PC-9 (cell line): ENCODE data around the gene TRH. TPM values are rescaled to one million over a fixed set of nuclear protein-coding genes. Genes with fewer than 3 reads are reported as not detected.

Experiments
- BruUV-seq: library from RNA; stranded (reverse); fragments of 400-500 nt; replicated peaks from 2 replicates; lab custom pipeline; 2021; lab: Mats Ljungman, UMichigan
- CTCF ChIA-PET: fragments of 300-600 bp; sonication (Branson Sonifier 250); formaldehyde crosslinking; loops from one replicate; lab custom pipeline; 2022; ENCODE audit warnings: antibody characterized with exemption; lab: Charles Lee
- POLR2A ChIA-PET: fragments of 300-600 bp; sonication (Branson Sonifier 250); formaldehyde crosslinking; loops from one replicate; lab custom pipeline; 2022; ENCODE audit warnings: antibody characterized with exemption; ENCODE audit not compliant: unreplicated experiment; lab: Charles Lee
- DNase-seq, 2 experiments: peaks; one replicate each; pipeline versions ENCODE4 v3.0.0 to v3.0.0-alpha.2; 2015 to 2022; ENCODE audit warnings: mixed read lengths in 1 of 2
- H2AFZ ChIP-seq: fragments of 200-600 bp; sonication (generic); 2 replicates; pipeline ENCODE4 v1.8.1; 2017; ENCODE audit warnings: antibody characterized with exemption
- H3F3A ChIP-seq: fragments of 200-600 bp; sonication (generic); 2 replicates; pipeline ENCODE4 v1.8.1; 2017; ENCODE audit warnings: antibody characterized with exemption, mild to moderate bottlenecking, low read depth; ENCODE audit not compliant: insufficient read depth
- H3K27ac ChIP-seq: fragments of 200-600 bp; sonication (generic); 2 replicates; pipeline ENCODE4 v1.6.1; 2016; ENCODE audit warnings: mixed run types
- H3K27me3 ChIP-seq: fragments of 200-600 bp; sonication (generic); 2 replicates; pipeline ENCODE4 v1.6.1; 2016; ENCODE audit warnings: low read depth, mixed run types; ENCODE audit not compliant: insufficient read depth
- H3K36me3 ChIP-seq: fragments of 200-600 bp; sonication (generic); 2 replicates; pipeline ENCODE4 v1.6.1; 2016; ENCODE audit warnings: low read depth, mixed run types
- H3K4me1 ChIP-seq: fragments of 200-600 bp; sonication (generic); replicated peaks from 2 replicates; pipeline ENCODE4 v1.6.1; 2016; ENCODE audit warnings: mixed run types; ENCODE audit not compliant: insufficient read depth
- H3K4me2 ChIP-seq: fragments of 200-600 bp; sonication (generic); 2 replicates; pipeline ENCODE4 v1.6.1; 2017; ENCODE audit warnings: mixed run types
- H3K4me3 ChIP-seq: fragments of 200-600 bp; sonication (generic); 2 replicates; pipeline ENCODE4 v1.6.1; 2016; ENCODE audit warnings: mixed run types
- H3K79me2 ChIP-seq: fragments of 200-600 bp; sonication (generic); 2 replicates; pipeline ENCODE4 v1.6.1; 2017; ENCODE audit warnings: low read depth, mixed run types
- H3K9me2 ChIP-seq: fragments of 200-600 bp; sonication (generic); 2 replicates; pipeline ENCODE4 v1.8.1; 2017; ENCODE audit warnings: mild to moderate bottlenecking; ENCODE audit not compliant: insufficient read depth
- H3K9me3 ChIP-seq: fragments of 200-600 bp; sonication (generic); 2 replicates; pipeline ENCODE4 v1.8.1; 2016; ENCODE audit warnings: low read depth; ENCODE audit not compliant: insufficient read depth
- H4K20me1 ChIP-seq: fragments of 200-600 bp; sonication (generic); 2 replicates; pipeline ENCODE4 v1.8.1; 2017; ENCODE audit not compliant: insufficient read depth
- EZH2 ChIP-seq: fragments of 200-600 bp; sonication (generic); IDR thresholded peaks from 2 replicates; pipeline ENCODE4 v1.8.0; 2017; ENCODE audit warnings: antibody characterized with exemption, low read depth
- intact Hi-C: fragments of 100-400 bp; cut with micrococcal nuclease; formaldehyde crosslinking; loops from one replicate; pipeline ENCODE4 v1.10.0; 2022; ENCODE audit not compliant: unreplicated experiment
- total RNA-seq: library from RNA; stranded (reverse); gene quantifications from 2 replicates; pipeline ENCODE4 v1.2.3, GENCODE V29; 2021
- TF ChIP-seq, protein P1 (sequence below): fragments of 200-600 bp; sonication (generic); conservative IDR thresholded peaks from 2 replicates; pipeline ENCODE4 v1.6.1; 2017; ENCODE audit warnings: mixed run types, antibody characterized with exemption, mild to moderate bottlenecking, moderate library complexity

The TRH gene
- total RNA-seq, 1 experiment from 2014 or later, result not detected

GRCh38 chr3:129933471-129933870 is 41.0 kb upstream of the TRH start:
- intact Hi-C loops, result no loop called here
- CTCF ChIA-PET, result interaction anchor here (1.0 to 1.3 kb wide), 3 partner anchors 104 to 444 kb away, joined by 3 to 5 read pairs (median 3); no protein-coding TSS in a partner anchor
- TF ChIP-seq, protein P1, sequence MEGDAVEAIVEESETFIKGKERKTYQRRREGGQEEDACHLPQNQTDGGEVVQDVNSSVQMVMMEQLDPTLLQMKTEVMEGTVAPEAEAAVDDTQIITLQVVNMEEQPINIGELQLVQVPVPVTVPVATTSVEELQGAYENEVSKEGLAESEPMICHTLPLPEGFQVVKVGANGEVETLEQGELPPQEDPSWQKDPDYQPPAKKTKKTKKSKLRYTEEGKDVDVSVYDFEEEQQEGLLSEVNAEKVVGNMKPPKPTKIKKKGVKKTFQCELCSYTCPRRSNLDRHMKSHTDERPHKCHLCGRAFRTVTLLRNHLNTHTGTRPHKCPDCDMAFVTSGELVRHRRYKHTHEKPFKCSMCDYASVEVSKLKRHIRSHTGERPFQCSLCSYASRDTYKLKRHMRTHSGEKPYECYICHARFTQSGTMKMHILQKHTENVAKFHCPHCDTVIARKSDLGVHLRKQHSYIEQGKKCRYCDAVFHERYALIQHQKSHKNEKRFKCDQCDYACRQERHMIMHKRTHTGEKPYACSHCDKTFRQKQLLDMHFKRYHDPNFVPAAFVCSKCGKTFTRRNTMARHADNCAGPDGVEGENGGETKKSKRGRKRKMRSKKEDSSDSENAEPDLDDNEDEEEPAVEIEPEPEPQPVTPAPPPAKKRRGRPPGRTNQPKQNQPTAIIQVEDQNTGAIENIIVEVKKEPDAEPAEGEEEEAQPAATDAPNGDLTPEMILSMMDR, result no peak
- TF ChIP-seq EZH2, result no peak

DNA sequence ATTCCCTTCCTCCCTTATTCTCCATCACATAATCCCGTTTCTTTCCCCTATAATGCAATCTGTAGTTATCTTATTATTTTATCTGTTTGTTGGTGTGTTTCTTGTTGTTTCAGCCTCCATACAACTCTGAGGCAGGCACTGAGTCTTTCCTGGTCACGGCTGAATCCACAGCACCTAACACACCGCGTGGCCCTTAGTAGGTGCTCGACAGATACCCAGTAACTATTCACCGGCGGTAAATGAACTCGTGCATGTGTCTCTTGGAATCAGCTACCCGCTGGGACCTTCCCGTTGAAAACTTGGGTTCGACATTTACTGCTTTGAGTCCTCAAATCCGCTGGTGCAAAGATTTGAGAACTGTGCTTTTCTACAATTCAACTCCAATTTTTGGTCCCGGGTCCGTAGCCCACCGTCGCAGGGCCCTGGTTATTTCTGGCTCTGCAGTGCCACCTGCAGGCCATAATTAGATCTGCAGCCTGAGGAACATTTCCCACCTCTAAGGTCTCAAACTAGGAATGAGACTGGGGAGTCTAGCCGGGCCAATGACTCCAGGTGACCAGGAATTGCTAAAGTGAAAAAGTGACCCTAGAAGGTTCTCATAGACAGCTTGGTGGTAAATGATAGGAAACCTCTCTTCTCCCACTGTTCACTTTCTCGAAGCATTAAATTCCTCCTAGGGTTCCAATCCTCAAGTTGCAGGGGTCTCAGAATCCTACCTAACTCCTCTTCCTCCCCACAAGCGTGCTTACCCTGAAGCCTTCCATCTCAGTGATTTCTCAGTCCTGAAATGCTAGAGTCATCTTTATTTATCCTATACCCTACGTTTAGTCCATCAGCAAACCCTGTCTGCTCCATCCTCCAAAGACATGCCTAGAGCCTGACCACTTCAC is 40.0 kb upstream of the TRH start:
- Histone ChIP-seq H3K27me3 (no peaks in the 10 kb centered on the region), H3K79me2 (no peaks in the 10 kb centered on the region), H3F3A (0 out of 2 replicates have a peak, but pooled peaks cover 3% of the 10 kb centered on the region), H4K20me1 (no peaks in the 10 kb centered on the region), H3K4me3 (no peak overlapping the region), H2AFZ (no peak overlapping the region), H3K36me3 (no peaks in the 10 kb centered on the region), H3K27ac (no peak overlapping the region), H3K4me2 (peak overlapping the region; percentile 52), H3K9me3 (peaks cover 12% of the 10 kb centered on the region), H3K9me2 (no peaks in the 10 kb centered on the region), H3K4me1 (no peaks in the 10 kb centered on the region)
- TF ChIP-seq EZH2, result no peak
- TF ChIP-seq, protein P1, result peak; percentile 98
- no TSS peak for BruUV-seq
- intact Hi-C loops, result loop anchor here (1.0 to 2.0 kb wide), 7 partner anchors 26 to 551 kb away; partner anchors contain the start of gene TMCC1
- DNase-seq, result peak in 1 of 2 experiments; percentile 26
- ChIA-PET POLR2A (no interaction called here), CTCF (interaction anchor here (0.6 to 1.3 kb wide), 4 partner anchors 105 to 445 kb away, joined by 3 to 5 read pairs (median 3); no protein-coding TSS in a partner anchor)

More at GRCh38 chr3:129933471-129933870, 41.0 kb upstream of the TRH start:
- no peaks in the 10 kb centered on the region for H3K9me2 ChIP-seq
- no peaks in the 10 kb centered on the region for H4K20me1 ChIP-seq
- no peak overlapping the region for H2AFZ ChIP-seq
- H3K27me3 ChIP-seq, result no peaks in the 10 kb centered on the region
- H3K4me3 ChIP-seq, result no peak overlapping the region
- H3K27ac ChIP-seq, result no peak overlapping the region
- POLR2A ChIA-PET, result no interaction called here
- no TSS peak for BruUV-seq
- no peaks in the 10 kb centered on the region for H3K79me2 ChIP-seq
- H3K4me1 ChIP-seq, result no peaks in the 10 kb centered on the region
- no peaks in the 10 kb centered on the region for H3K36me3 ChIP-seq
- peaks cover 12% of the 10 kb centered on the region for H3K9me3 ChIP-seq
- H3K4me2 ChIP-seq, result no peak overlapping the region
- no peak for DNase-seq
- H3F3A ChIP-seq, result 0 out of 2 replicates have a peak, but pooled peaks cover 3% of the 10 kb centered on the region

DNA sequence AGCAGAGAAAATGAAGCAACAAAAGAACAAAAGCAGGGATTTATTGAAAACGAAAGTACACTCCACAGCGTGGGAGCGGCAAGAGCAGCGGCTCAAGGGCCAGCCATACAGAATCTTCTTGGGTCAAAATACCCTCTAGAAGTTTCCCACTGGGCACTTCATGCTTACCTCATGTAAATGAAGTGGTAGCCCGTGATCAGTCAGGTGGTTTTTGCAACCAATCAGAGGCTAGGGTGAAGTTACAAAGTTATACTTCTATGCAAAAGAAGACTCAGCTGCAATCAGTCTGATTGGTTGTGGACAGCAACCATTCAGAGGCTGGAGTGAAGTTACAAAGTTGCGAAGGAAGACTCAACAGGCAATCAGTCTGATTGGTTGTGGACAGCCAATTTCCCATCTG is 37.8 kb upstream of the TRH start:
- no peaks in the 10 kb centered on the region for H3K79me2 ChIP-seq
- intact Hi-C loops, result no loop called here
- no peak overlapping the region for H2AFZ ChIP-seq
- DNase-seq, result peak in 1 of 2 experiments; percentile 26
- H3K36me3 ChIP-seq, result no peaks in the 10 kb centered on the region
- ChIA-PET POLR2A (no interaction called here), CTCF (no interaction called here)
- H3F3A ChIP-seq, result 0 out of 2 replicates have a peak, but pooled peaks cover 3% of the 10 kb centered on the region
- TF ChIP-seq, protein P1, result no peak
- no peak for TF ChIP-seq EZH2
- no peak overlapping the region for H3K4me2 ChIP-seq
- H3K27me3 ChIP-seq, result no peaks in the 10 kb centered on the region
- BruUV-seq, result no TSS peak
- H3K4me3 ChIP-seq, result no peak overlapping the region
- H4K20me1 ChIP-seq, result no peaks in the 10 kb centered on the region
- no peaks in the 10 kb centered on the region for H3K9me3 ChIP-seq
- H3K9me2 ChIP-seq, result no peaks in the 10 kb centered on the region
- no peaks in the 10 kb centered on the region for H3K4me1 ChIP-seq
- no peak overlapping the region for H3K27ac ChIP-seq
